Measurements from ENCODE around the gene SHISA6. TPM values are rescaled to one million over a fixed set of nuclear protein-coding genes. Genes with fewer than 3 reads are reported as not detected.

Gene SHISA6
- total RNA-seq, 1 experiment from 2014 or later: not detected

GRCh38 chr17:11580677-11581076 is 339.7 kb downstream of the SHISA6 start:
- Histone ChIP-seq H3K36me3 (ENCODE audit: control insufficient read depth, insufficient read depth, low read length) (no peaks in the 10 kb centered on the region), H3K4me1 (ENCODE audit: control insufficient read depth, insufficient read depth, low read length) (no peaks in the 10 kb centered on the region), H3K27me3 (ENCODE audit: control insufficient read depth, insufficient read depth, low read length) (no peaks in the 10 kb centered on the region), H3K9me3 (ENCODE audit: control insufficient read depth, insufficient read depth, low read depth, low read length) (no peaks in the 10 kb centered on the region), H3K27ac (ENCODE audit: low read length) (no peak overlapping the region), H3K4me3 (ENCODE audit: low read depth in 2 of 2, low read length in 2 of 2) (no peak overlapping the region)
- intact Hi-C loops (cut with micrococcal nuclease; ENCODE audit: unreplicated experiment): no loop called here
- no peak for DNase-seq (ENCODE audit: low read depth, low spot score)
- ATAC-seq: no peak
- in situ Hi-C loops (cut with HindIII; ENCODE audit: low pct_unique_long_range_greater_than_20kb, low sequenced_read_pairs): no loop called here
- ChIA-PET CTCF (no interaction called here), POLR2A (no interaction called here)
- no TSS peak for BruUV-seq (replicated peaks)
- TF ChIP-seq SIN3A (IDR thresholded peaks at IDR 0.05; ENCODE audit: borderline replicate concordance, insufficient read depth, low read depth, low read length) (no peak), REST (IDR thresholded peaks at IDR 0.05; ENCODE audit: insufficient read depth in 1 of 2, low read depth in 2 of 2, low read length in 1 of 2) (no peak), CTCF (IDR thresholded peaks at IDR 0.05) (no peak), TCF7L2 (IDR thresholded peaks at IDR 0.05; ENCODE audit: low read depth, low read length) (no peak), POLR2AphosphoS5 (IDR thresholded peaks at IDR 0.05; ENCODE audit: low read depth, low read length) (no peak)

- no peaks in the 10 kb centered on the region for H3K27me3 ChIP-seq (ENCODE audit: control insufficient read depth, insufficient read depth, low read length)
- DNase-seq (ENCODE audit: low read depth, low spot score): no peak
- no peak overlapping the region for H3K27ac ChIP-seq (ENCODE audit: low read length)
- TF ChIP-seq POLR2AphosphoS5 (IDR thresholded peaks at IDR 0.05; ENCODE audit: low read depth, low read length): no peak
- no peak for TF ChIP-seq CTCF (IDR thresholded peaks at IDR 0.05)
- TF ChIP-seq SIN3A (IDR thresholded peaks at IDR 0.05; ENCODE audit: borderline replicate concordance, insufficient read depth, low read depth, low read length): no peak
- TF ChIP-seq TCF7L2 (IDR thresholded peaks at IDR 0.05; ENCODE audit: low read depth, low read length): no peak
- TF ChIP-seq REST (IDR thresholded peaks at IDR 0.05; ENCODE audit: insufficient read depth in 1 of 2, low read depth in 2 of 2, low read length in 1 of 2): no peak
- H3K9me3 ChIP-seq (ENCODE audit: control insufficient read depth, insufficient read depth, low read depth, low read length): no peaks in the 10 kb centered on the region
- BruUV-seq (replicated peaks): no TSS peak
- H3K36me3 ChIP-seq (ENCODE audit: control insufficient read depth, insufficient read depth, low read length): no peaks in the 10 kb centered on the region
- ATAC-seq: no peak
- ChIA-PET CTCF (no interaction called here), POLR2A (no interaction called here)
- H3K4me3 ChIP-seq (ENCODE audit: low read depth in 2 of 2, low read length in 2 of 2): no peak overlapping the region
- intact Hi-C loops (cut with micrococcal nuclease; ENCODE audit: unreplicated experiment): no loop called here
- H3K4me1 ChIP-seq (ENCODE audit: control insufficient read depth, insufficient read depth, low read length): no peaks in the 10 kb centered on the region
- in situ Hi-C loops (cut with HindIII; ENCODE audit: low pct_unique_long_range_greater_than_20kb, low sequenced_read_pairs): no loop called here
These were observed 341.2 kb downstream of the SHISA6 start for GRCh38 chr17:11582217-11582616.

All from Panc1 (cell line).